Vagina (tissue), 2 donors: ENCODE data around the gene SOX21. TPM values are rescaled to one million over a fixed set of nuclear protein-coding genes. Genes with fewer than 3 reads are reported as not detected.
"Not testable (repeated sequence)": the region's sequence is repeated elsewhere in the genome, so short reads cannot be mapped to it uniquely, and the experiment has no call there.

ENCODE experiments used
- DNase-seq, 2 donors: peaks; one replicate each; pipeline ENCODE4 v3.0.0-alpha.2; 2017; ENCODE audit errors: extremely low spot score in 2 of 2
- H3K27ac ChIP-seq: fragments of 200-600 bp; sonication (generic); one replicate; pipeline ENCODE4 v1.5.1; 2019
- H3K27me3 ChIP-seq: fragments of 200-600 bp; sonication (generic); one replicate; pipeline ENCODE4 v1.5.1; 2019
- H3K36me3 ChIP-seq, 2 donors: fragments of 200-600 bp; sonication (generic); one replicate each; pipeline ENCODE4 v1.5.1; 2017 to 2019
- H3K4me1 ChIP-seq: fragments of 200-600 bp; sonication (generic); one replicate; pipeline ENCODE4 v1.5.1; 2019
- H3K4me3 ChIP-seq, 2 donors: fragments of 200-600 bp; sonication (generic); 1 replicate in 1 of 2; 2 replicates in 1 of 2; pipeline ENCODE4 v1.5.1; 2016 to 2019
- H3K9me3 ChIP-seq: fragments of 200-600 bp; sonication (generic); one replicate; pipeline ENCODE4 v1.5.1; 2019
- POLR2A ChIP-seq, 2 donors: fragments of 450-650 bp; IDR thresholded peaks; one replicate each; pipeline ENCODE4 v1.6.1; 2017; ENCODE audit warnings: antibody characterized with exemption in 2 of 2, mild to moderate bottlenecking in 2 of 2, moderate library complexity in 2 of 2
- POLR2AphosphoS5 ChIP-seq, 2 donors: sonication (generic); formaldehyde crosslinking; IDR thresholded peaks; one replicate each; pipeline ENCODE4 v1.9.0; 2017; ENCODE audit warnings: antibody characterized with exemption in 2 of 2, mild to moderate bottlenecking in 2 of 2, low read depth in 1 of 2; ENCODE audit not compliant: insufficient read depth in 1 of 2
- intact Hi-C: fragments of 100-400 bp; cut with DNase I; formaldehyde crosslinking; loops from one replicate; pipeline ENCODE4 v1.15.1; 2023
- total RNA-seq: library from RNA; depleted of rRNA; stranded (reverse); fragments of >200 nt; gene quantifications from one replicate; pipeline ENCODE4 v1.2.3, GENCODE V29; 2016
- TF ChIP-seq, protein P1 (sequence below), 3 experiments: fragments of 450-650 bp in 2 of 3; fragments of 200-600 bp in 1 of 3; sonication (generic) in 1 of 3; IDR thresholded peaks; one replicate each; pipeline ENCODE4 v1.5.1; 2017 to 2019; ENCODE audit warnings: antibody characterized with exemption in 3 of 3, mild to moderate bottlenecking in 2 of 3, moderate library complexity in 2 of 3

SOX21 gene
- total RNA-seq, 1 donor from 2014 or later, result 1.2 TPM

- intact Hi-C loops, result no loop called here
These were observed 10.4 kb upstream of the SOX21 start for GRCh38 chr13:94722609-94723345.

GRCh38 chr13:94718697-94719096 lies 6.4 kb upstream of the SOX21 start:
- H3K4me1 ChIP-seq, DNase-seq, H3K27me3 ChIP-seq, H3K27ac ChIP-seq, H3K4me3 ChIP-seq, intact Hi-C loops, H3K9me3 ChIP-seq, H3K36me3 ChIP-seq: not testable (repeated sequence)

More at GRCh38 chr13:94722609-94723345, 10.4 kb upstream of the SOX21 start:
- Histone ChIP-seq H3K36me3 (no peaks in the 10 kb centered on the region), H3K27ac (no peak overlapping the region), H3K4me3 (no peak overlapping the region), H3K9me3 (no peaks in the 10 kb centered on the region), H3K4me1 (no peaks in the 10 kb centered on the region), H3K27me3 (no peaks in the 10 kb centered on the region)
- TF ChIP-seq, protein P1, sequence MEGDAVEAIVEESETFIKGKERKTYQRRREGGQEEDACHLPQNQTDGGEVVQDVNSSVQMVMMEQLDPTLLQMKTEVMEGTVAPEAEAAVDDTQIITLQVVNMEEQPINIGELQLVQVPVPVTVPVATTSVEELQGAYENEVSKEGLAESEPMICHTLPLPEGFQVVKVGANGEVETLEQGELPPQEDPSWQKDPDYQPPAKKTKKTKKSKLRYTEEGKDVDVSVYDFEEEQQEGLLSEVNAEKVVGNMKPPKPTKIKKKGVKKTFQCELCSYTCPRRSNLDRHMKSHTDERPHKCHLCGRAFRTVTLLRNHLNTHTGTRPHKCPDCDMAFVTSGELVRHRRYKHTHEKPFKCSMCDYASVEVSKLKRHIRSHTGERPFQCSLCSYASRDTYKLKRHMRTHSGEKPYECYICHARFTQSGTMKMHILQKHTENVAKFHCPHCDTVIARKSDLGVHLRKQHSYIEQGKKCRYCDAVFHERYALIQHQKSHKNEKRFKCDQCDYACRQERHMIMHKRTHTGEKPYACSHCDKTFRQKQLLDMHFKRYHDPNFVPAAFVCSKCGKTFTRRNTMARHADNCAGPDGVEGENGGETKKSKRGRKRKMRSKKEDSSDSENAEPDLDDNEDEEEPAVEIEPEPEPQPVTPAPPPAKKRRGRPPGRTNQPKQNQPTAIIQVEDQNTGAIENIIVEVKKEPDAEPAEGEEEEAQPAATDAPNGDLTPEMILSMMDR (IDR thresholded peaks at IDR 0.05), result no peak
- DNase-seq, result no peak

- no peak overlapping the region for H3K4me3 ChIP-seq
- DNase-seq, result no peak
- no peaks in the 10 kb centered on the region for H3K36me3 ChIP-seq
- H3K4me1 ChIP-seq, result peaks cover 9% of the 10 kb centered on the region
- peaks cover 8% of the 10 kb centered on the region for H3K27me3 ChIP-seq
- intact Hi-C loops, result no loop called here
- TF ChIP-seq, protein P1 (IDR thresholded peaks at IDR 0.05), result no peak
- no peak for TF ChIP-seq POLR2AphosphoS5 (IDR thresholded peaks at IDR 0.05; ENCODE audit: insufficient read depth in 1 of 2, low read depth in 1 of 2)
- TF ChIP-seq POLR2A (IDR thresholded peaks at IDR 0.05), result no peak
- no peak overlapping the region for H3K27ac ChIP-seq
- H3K9me3 ChIP-seq, result no peaks in the 10 kb centered on the region
These were observed 5.6 kb upstream of the SOX21 start for GRCh38 chr13:94717916-94718315.

GRCh38 chr13:94716016-94716415 lies 3.7 kb upstream of the SOX21 start:
- Histone ChIP-seq H3K4me1 (peaks cover 20% of the 10 kb centered on the region), H3K9me3 (no peaks in the 10 kb centered on the region), H3K27ac (no peak overlapping the region), H3K27me3 (peaks cover 12% of the 10 kb centered on the region), H3K36me3 (no peaks in the 10 kb centered on the region), H3K4me3 (no peak overlapping the region)
- TF ChIP-seq POLR2AphosphoS5 (IDR thresholded peaks at IDR 0.05; ENCODE audit: insufficient read depth in 1 of 2, low read depth in 1 of 2) (no peak), POLR2A (IDR thresholded peaks at IDR 0.05) (no peak)
- TF ChIP-seq, protein P1 (IDR thresholded peaks at IDR 0.05), result no peak
- intact Hi-C loops, result no loop called here
- no peak for DNase-seq

- H3K27me3 ChIP-seq, result peaks cover 12% of the 10 kb centered on the region
- no peaks in the 10 kb centered on the region for H3K36me3 ChIP-seq
- peak overlapping the region; percentile 37 to 44 for H3K4me3 ChIP-seq
- DNase-seq, result no peak
- no peaks in the 10 kb centered on the region for H3K9me3 ChIP-seq
- intact Hi-C loops, result no loop called here
- TF ChIP-seq POLR2A (IDR thresholded peaks at IDR 0.05), result no peak
- no peak for TF ChIP-seq POLR2AphosphoS5 (IDR thresholded peaks at IDR 0.05; ENCODE audit: insufficient read depth in 1 of 2, low read depth in 1 of 2)
- peaks cover 23% of the 10 kb centered on the region for H3K4me1 ChIP-seq
- peak overlapping the region; percentile 2 for H3K27ac ChIP-seq
These were observed 1.3 kb upstream of the SOX21 start for GRCh38 chr13:94713561-94714182.
